C1 segment of cervical spinal cord (tissue), 14 donors: ENCODE data around the gene POM121L2.

Experiments used
- DNase-seq, 14 donors: peaks; one replicate each; lab custom pipeline; 2025; lab: John Stamatoyannopoulos, UW

The POM121L2 gene

GRCh38 chr6:27312146-27312949, at the start of gene POM121L2:
TSS of gene POM121L2 (minus strand) at chr6:27312273. CDS start at chr6:27312170, 103 bp downstream.
- peak in 2 of 14 donors; percentile 6 to 11 for DNase-seq

- DNase-seq: no peak
Observed at GRCh38 chr6:27359231-27359630, 47.2 kb upstream of the POM121L2 start.

- DNase-seq: no peak
Observed at GRCh38 chr6:27358786-27359185, 46.7 kb upstream of the POM121L2 start.

GRCh38 chr6:27352850-27353249, 40.8 kb upstream of the POM121L2 start:
- DNase-seq: no peak

GRCh38 chr6:27334141-27334540, 22.1 kb upstream of the POM121L2 start:
- DNase-seq: no peak

GRCh38 chr6:27333642-27334040, 21.6 kb upstream of the POM121L2 start:
- DNase-seq: no peak

- DNase-seq: peak in 3 of 14 donors; percentile 6 to 52 (median 20)
Observed at GRCh38 chr6:27332692-27333641, 20.9 kb upstream of the POM121L2 start.

- no peak for DNase-seq
Observed at GRCh38 chr6:27327023-27327738, 15.1 kb upstream of the POM121L2 start.

GRCh38 chr6:27321901-27322300, 9.8 kb upstream of the POM121L2 start:
- no peak for DNase-seq

GRCh38 chr6:27321370-27321769, 9.3 kb upstream of the POM121L2 start:
- no peak for DNase-seq

GRCh38 chr6:27318973-27319372, 6.9 kb upstream of the POM121L2 start:
- no peak for DNase-seq

GRCh38 chr6:27314046-27314445, 2.0 kb upstream of the POM121L2 start:
- no peak for DNase-seq

GRCh38 chr6:27312950-27313271, 838 bp upstream of the POM121L2 start:
- DNase-seq: no peak

- DNase-seq: no peak
Observed at GRCh38 chr6:27311806-27312145, 297 bp downstream of the POM121L2 start.

GRCh38 chr6:27303613-27304272, 8.3 kb downstream of the POM121L2 start:
- no peak for DNase-seq

- no peak for DNase-seq
Observed at GRCh38 chr6:27297857-27298730, 14.0 kb downstream of the POM121L2 start.

GRCh38 chr6:27297484-27297856, 14.6 kb downstream of the POM121L2 start:
- DNase-seq: no peak

- no peak for DNase-seq
Observed at GRCh38 chr6:27296106-27296783, 15.8 kb downstream of the POM121L2 start.

GRCh38 chr6:27295301-27296079, 16.6 kb downstream of the POM121L2 start:
- no peak for DNase-seq
